ENCODE results near the gene PRM2.

Gene PRM2

DNA sequence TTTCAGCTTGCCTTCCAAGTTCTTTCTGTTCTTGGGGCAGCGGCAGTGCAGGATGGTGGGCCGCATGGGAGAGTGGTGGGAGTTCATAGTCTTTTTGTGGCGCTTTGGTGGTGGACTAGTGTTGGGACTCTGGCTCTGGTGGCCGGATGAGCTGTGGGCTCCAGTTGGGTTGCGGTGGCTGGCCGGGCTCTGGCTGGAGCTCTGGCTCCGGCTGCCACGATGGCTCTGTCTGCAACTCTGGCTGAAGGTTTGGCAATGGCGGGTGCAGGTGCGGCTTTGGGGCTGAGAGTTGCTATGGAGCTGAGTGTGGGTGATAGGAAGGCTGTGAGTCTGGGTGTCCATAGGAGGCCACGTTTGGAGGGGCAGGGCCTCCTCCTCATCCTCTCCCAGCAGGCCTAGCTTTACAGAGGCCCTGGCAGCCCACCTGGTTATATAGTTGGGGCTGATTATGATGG, 7.3 kb downstream of the PRM2 start, which contains the start of gene TNP2:
Gene TNP2 (minus strand): TSS at position 405 of the 455 bp plus-strand sequence. CDS start 63 bp downstream, at position 342.
- ChIA-PET POLR2A (interaction anchor here (1.1 kb wide), 1 partner anchor 28 kb away, joined by 3 read pairs; no protein-coding TSS in a partner anchor), CTCF (interaction anchor here (1.1 to 3.8 kb wide), 6 partner anchors 9 to 445 kb away, joined by 4 to 24 read pairs (median 4); partner anchors contain the start of gene SOCS1)
- no peak within 1 kb of the TSS for H3K4me3 ChIP-seq (ENCODE audit: low read depth, low read length)
- TF ChIP-seq, protein P1, sequence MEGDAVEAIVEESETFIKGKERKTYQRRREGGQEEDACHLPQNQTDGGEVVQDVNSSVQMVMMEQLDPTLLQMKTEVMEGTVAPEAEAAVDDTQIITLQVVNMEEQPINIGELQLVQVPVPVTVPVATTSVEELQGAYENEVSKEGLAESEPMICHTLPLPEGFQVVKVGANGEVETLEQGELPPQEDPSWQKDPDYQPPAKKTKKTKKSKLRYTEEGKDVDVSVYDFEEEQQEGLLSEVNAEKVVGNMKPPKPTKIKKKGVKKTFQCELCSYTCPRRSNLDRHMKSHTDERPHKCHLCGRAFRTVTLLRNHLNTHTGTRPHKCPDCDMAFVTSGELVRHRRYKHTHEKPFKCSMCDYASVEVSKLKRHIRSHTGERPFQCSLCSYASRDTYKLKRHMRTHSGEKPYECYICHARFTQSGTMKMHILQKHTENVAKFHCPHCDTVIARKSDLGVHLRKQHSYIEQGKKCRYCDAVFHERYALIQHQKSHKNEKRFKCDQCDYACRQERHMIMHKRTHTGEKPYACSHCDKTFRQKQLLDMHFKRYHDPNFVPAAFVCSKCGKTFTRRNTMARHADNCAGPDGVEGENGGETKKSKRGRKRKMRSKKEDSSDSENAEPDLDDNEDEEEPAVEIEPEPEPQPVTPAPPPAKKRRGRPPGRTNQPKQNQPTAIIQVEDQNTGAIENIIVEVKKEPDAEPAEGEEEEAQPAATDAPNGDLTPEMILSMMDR (IDR thresholded peaks at IDR 0.05; ENCODE audit: insufficient read depth, low read length, missing control alignments), result no peak
- DNase-seq (ENCODE audit: low read depth, low spot score), result no peak

DNA sequence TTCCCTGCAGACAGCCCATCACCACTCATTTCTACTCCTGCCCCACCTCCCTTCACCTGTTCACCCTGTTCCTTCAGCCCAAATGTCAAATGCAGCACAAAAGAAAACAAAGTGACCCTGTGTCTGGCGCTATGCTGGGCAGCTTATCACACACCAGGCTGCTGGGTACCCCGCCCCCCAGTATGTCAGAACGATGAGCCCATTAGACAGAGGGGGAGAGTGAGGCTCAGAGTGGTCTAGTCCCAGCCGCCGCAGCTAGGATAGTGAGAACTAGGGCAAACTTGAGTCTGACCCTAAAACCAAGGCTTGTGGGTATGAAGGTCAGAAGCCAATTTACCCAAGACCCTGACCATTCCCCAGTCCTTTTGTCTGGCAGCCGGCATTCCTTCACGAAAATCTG, 11.2 kb downstream of the PRM2 start:
- POLR2A ChIA-PET, result no interaction called here
- CTCF ChIA-PET, result interaction anchor here (1.4 kb wide), 1 partner anchor 9 kb away, joined by 5 read pairs; the partner anchor contains the start of gene SOCS1
- no peak for DNase-seq (ENCODE audit: low read depth, low spot score)
- TF ChIP-seq, protein P1 (IDR thresholded peaks at IDR 0.05; ENCODE audit: insufficient read depth, low read length, missing control alignments), result no peak
- no peak overlapping the region for H3K4me3 ChIP-seq (ENCODE audit: low read depth, low read length)

DNA sequence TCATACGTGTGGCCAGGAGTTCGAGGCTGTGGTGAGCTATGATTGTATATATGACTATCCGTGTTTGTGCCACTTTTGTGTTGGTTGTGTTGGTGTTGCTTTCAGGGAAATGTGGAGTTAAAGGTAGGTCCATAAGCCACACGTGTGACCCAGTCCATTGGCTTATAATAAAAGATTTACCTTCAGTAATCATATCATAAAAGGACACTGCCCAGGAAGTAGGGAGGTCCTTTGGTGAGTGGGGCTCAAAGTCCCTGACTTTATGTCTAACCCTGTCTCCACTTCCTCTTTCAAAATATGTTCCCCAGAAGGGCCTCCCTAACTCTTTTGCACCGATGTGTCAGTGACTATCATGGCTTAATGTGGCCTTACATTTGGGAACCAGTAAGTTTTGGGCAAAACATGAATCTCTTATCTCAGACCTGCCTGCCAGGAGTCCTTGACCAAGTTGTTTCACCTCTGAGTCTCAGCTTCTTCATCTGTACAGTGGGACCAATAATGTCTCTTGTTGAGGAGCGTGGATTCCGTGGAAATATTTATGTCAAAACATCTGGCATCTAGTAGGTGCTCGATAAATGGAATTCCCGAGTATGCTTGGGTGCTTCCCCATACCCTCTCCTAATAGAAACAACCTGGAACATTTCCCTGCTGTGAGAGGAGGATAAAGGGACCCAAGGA, 12.0 kb downstream of the PRM2 start:
- no peak for DNase-seq (ENCODE audit: low read depth, low spot score)
- CTCF ChIA-PET, result interaction anchor here (1.4 to 13.4 kb wide), 3 partner anchors 9 to 297 kb away, joined by 5 to 492 read pairs (median 155); partner anchors contain the start of gene SOCS1
- H3K4me3 ChIP-seq (ENCODE audit: low read depth, low read length), result no peak overlapping the region
- POLR2A ChIA-PET, result no interaction called here
- TF ChIP-seq, protein P1 (IDR thresholded peaks at IDR 0.05; ENCODE audit: insufficient read depth, low read length, missing control alignments), result no peak

DNA sequence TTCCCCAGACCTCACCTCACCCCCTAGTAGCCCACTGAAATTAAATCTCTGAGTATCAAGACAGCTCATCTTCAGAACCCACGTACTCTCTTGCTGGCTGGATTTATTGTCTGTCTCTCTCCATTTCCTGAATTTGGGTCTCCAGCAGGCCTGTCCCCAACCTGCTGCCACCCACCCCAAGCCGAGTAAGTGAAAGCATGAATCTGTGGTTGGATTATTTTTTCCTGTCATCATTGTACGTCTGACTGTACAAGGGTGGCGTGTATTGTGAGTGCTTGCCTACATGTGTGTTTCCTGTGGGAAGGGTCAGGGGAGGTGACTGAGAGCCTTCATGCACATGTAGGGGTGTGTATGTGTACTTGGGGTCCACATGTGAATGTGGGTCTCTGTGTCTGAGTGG, 12.5 kb downstream of the PRM2 start:
- TF ChIP-seq, protein P1 (IDR thresholded peaks at IDR 0.05; ENCODE audit: insufficient read depth, low read length, missing control alignments), result no peak
- DNase-seq (ENCODE audit: low read depth, low spot score), result no peak
- CTCF ChIA-PET, result interaction anchor here (1.4 to 13.4 kb wide), 3 partner anchors 8 to 297 kb away, joined by 5 to 492 read pairs (median 155); partner anchors contain the start of gene SOCS1
- H3K4me3 ChIP-seq (ENCODE audit: low read depth, low read length), result no peak overlapping the region
- POLR2A ChIA-PET, result no interaction called here

DNA sequence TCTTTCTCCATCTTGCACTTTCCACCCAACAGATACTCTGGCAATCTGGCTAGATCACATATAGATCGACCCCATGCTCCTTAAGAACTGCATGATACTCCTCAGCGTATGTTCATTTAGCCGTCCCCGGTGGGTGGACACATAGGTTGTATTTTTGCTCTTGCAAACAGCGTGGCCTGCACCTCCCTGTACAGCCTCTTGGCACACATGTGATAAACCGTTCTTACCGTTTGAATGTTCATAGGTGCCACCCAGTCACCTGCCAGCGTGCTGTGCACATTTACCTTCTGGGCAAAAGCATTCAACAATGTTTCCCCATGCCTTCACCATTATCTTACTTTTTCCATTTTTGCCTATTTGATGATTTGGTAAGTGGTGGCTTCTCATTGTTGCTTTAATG, 13.4 kb downstream of the PRM2 start:
- POLR2A ChIA-PET, result no interaction called here
- CTCF ChIA-PET, result interaction anchor here (10.7 to 13.4 kb wide), 2 partner anchors 92 to 296 kb away, joined by 155 to 492 read pairs; no protein-coding TSS in a partner anchor

DNA sequence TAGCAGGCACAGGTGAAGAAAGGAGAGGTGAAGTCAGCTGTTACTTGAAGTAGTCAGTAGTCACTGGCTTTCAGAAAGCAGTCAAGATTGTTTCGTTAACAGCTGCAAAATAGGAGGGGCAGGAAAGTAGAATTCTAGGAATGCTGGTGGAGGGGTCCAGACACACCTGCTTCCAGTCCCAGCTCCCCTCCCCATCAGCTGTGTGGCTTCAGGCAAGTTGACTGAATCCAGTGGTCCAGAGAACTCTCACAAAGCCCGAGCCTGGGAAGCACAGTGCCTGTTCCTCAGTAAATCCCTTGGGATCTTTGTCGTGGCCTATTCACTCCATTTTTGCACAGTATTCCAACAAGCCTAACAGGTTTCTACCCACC, 15.7 kb downstream of the PRM2 start:
- ChIA-PET POLR2A (no interaction called here), CTCF (interaction anchor here (1.1 to 13.4 kb wide), 6 partner anchors 9 to 306 kb away, joined by 3 to 492 read pairs (median 6); partner anchors contain the start of gene TNP2)
- no peak for DNase-seq (ENCODE audit: low read depth, low spot score)
- TF ChIP-seq, protein P1 (IDR thresholded peaks at IDR 0.05; ENCODE audit: insufficient read depth, low read length, missing control alignments), result no peak
- no peak overlapping the region for H3K4me3 ChIP-seq (ENCODE audit: low read depth, low read length)

More for the DNA sequence above, 13.4 kb downstream of the PRM2 start:
- no peak for DNase-seq (ENCODE audit: low read depth, low spot score)
- no peak overlapping the region for H3K4me3 ChIP-seq (ENCODE audit: low read depth, low read length)
- TF ChIP-seq, protein P1 (IDR thresholded peaks at IDR 0.05; ENCODE audit: insufficient read depth, low read length, missing control alignments), result no peak

Data from AG04449 (cell line).